Measurements from ENCODE around the gene HTR6.
"Not testable (repeated sequence)": the region's sequence is repeated elsewhere in the genome, so short reads cannot be mapped to it uniquely, and the experiment has no call there.

HTR6 gene

GRCh38 chr1:19664453-19665185, at the start of gene HTR6:
TSS of gene HTR6 (plus strand) at chr1:19664875. CDS start at chr1:19665754, 879 bp downstream.
- DNase-seq = peak; percentile 60

GRCh38 chr1:19615438-19615837, 49.2 kb upstream of the HTR6 start:
- no peak for DNase-seq

GRCh38 chr1:19616489-19616888, 48.2 kb upstream of the HTR6 start:
- no peak for DNase-seq

- no peak for DNase-seq
These were observed 47.3 kb upstream of the HTR6 start for GRCh38 chr1:19617376-19617775.

GRCh38 chr1:19618428-19618827, 46.2 kb upstream of the HTR6 start:
- DNase-seq = no peak

- DNase-seq = no peak
These were observed 44.8 kb upstream of the HTR6 start for GRCh38 chr1:19619697-19620384.

GRCh38 chr1:19620786-19621185, 43.9 kb upstream of the HTR6 start:
- no peak for DNase-seq

GRCh38 chr1:19621274-19621950, 43.3 kb upstream of the HTR6 start:
- DNase-seq = no peak

GRCh38 chr1:19622204-19622603, 42.5 kb upstream of the HTR6 start:
- no peak for DNase-seq

- no peak for DNase-seq
These were observed 41.2 kb upstream of the HTR6 start for GRCh38 chr1:19623523-19623922.

GRCh38 chr1:19625291-19625937, 39.3 kb upstream of the HTR6 start:
- no peak for DNase-seq

GRCh38 chr1:19628879-19629278, 35.8 kb upstream of the HTR6 start:
- DNase-seq = no peak

- DNase-seq = no peak
These were observed 35.3 kb upstream of the HTR6 start for GRCh38 chr1:19629357-19629756.

- DNase-seq = not testable (repeated sequence)
These were observed 34.5 kb upstream of the HTR6 start for GRCh38 chr1:19630192-19630591.

- no peak for DNase-seq
These were observed 33.8 kb upstream of the HTR6 start for GRCh38 chr1:19630720-19631395.

- no peak for DNase-seq
These were observed 32.5 kb upstream of the HTR6 start for GRCh38 chr1:19632211-19632610.

GRCh38 chr1:19633106-19633505, 31.6 kb upstream of the HTR6 start:
- DNase-seq = no peak

- DNase-seq = not testable (repeated sequence)
These were observed 29.6 kb upstream of the HTR6 start for GRCh38 chr1:19635064-19635463.

GRCh38 chr1:19635646-19636045, 29.0 kb upstream of the HTR6 start:
- DNase-seq = no peak

- no peak for DNase-seq
These were observed 28.6 kb upstream of the HTR6 start for GRCh38 chr1:19636065-19636464.

GRCh38 chr1:19636749-19637148, 27.9 kb upstream of the HTR6 start:
- not testable (repeated sequence) for DNase-seq

GRCh38 chr1:19637606-19638005, 27.1 kb upstream of the HTR6 start:
- no peak for DNase-seq

GRCh38 chr1:19639228-19639627, 25.4 kb upstream of the HTR6 start:
- DNase-seq = not testable (repeated sequence)

All from stimulated activated CD4-positive, alpha-beta T cell treated with anti-CD3 and anti-CD28 coated beads, Interleukin-4, amount 100 ng/mL, for 1 hour (primary cell).